Panc1 (cell line): ENCODE results near the gene NUDCD2.

Experiments
- REST ChIP-seq, 2 experiments: IDR thresholded peaks; 2 replicates each; pipeline ENCODE4 v1.6.1; 2011 to 2012; ENCODE audit warnings: low read depth in 2 of 2, control low read depth in 1 of 2, low read length in 1 of 2, mild to moderate bottlenecking in 1 of 2, moderate library complexity in 1 of 2; ENCODE audit not compliant: insufficient read depth in 1 of 2
- SIN3A ChIP-seq: IDR thresholded peaks from 2 replicates; pipeline ENCODE4 v1.6.1; 2012; ENCODE audit warnings: low read depth, mild to moderate bottlenecking, low read length, moderate library complexity, borderline replicate concordance; ENCODE audit not compliant: insufficient read depth
- TCF7L2 ChIP-seq: IDR thresholded peaks from 2 replicates; pipeline ENCODE4 v1.6.1; 2011; ENCODE audit warnings: mild to moderate bottlenecking, low read depth, low read length, inconsistent platforms
- TF ChIP-seq, protein P1 (sequence below): fragments of 450-650 bp; IDR thresholded peaks from 2 replicates; pipeline ENCODE4 v1.5.1; 2017; ENCODE audit warnings: mild to moderate bottlenecking

- TF ChIP-seq, protein P1, sequence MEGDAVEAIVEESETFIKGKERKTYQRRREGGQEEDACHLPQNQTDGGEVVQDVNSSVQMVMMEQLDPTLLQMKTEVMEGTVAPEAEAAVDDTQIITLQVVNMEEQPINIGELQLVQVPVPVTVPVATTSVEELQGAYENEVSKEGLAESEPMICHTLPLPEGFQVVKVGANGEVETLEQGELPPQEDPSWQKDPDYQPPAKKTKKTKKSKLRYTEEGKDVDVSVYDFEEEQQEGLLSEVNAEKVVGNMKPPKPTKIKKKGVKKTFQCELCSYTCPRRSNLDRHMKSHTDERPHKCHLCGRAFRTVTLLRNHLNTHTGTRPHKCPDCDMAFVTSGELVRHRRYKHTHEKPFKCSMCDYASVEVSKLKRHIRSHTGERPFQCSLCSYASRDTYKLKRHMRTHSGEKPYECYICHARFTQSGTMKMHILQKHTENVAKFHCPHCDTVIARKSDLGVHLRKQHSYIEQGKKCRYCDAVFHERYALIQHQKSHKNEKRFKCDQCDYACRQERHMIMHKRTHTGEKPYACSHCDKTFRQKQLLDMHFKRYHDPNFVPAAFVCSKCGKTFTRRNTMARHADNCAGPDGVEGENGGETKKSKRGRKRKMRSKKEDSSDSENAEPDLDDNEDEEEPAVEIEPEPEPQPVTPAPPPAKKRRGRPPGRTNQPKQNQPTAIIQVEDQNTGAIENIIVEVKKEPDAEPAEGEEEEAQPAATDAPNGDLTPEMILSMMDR: no peak
- TF ChIP-seq TCF7L2 (no peak), REST (IDR thresholded peaks at IDR 0.05; ENCODE audit: insufficient read depth in 1 of 2, low read depth in 2 of 2, low read length in 1 of 2) (no peak), SIN3A (no peak)
Measured at GRCh38 chr5:163453705-163454104, 6.2 kb downstream of the NUDCD2 start.
